K562 (cell line): ENCODE data around the gene DGCR6L. TPM values are rescaled to one million over a fixed set of nuclear protein-coding genes. Genes with fewer than 3 reads are reported as not detected.

Experiments
- ATAC-seq: fragments of 200-7000 bp; cut with Tn5 transposase; 3 replicates; pipeline ENCODE4 v1.9.1; 2020; ENCODE audit warnings: moderate library complexity
- BruUV-seq: library from RNA; stranded (reverse); fragments of 400-500 nt; replicated peaks from 2 replicates; lab custom pipeline; 2021; lab: Mats Ljungman, UMichigan
- CTCF ChIA-PET: fragments of 300-600 bp; formaldehyde crosslinking; extraction: SDS; loops from one replicate; lab custom pipeline; 2021; ENCODE audit warnings: low intra/inter-chr PET ratio; lab: Yijun Ruan, JAX
- POLR2A ChIA-PET: fragments of 300-600, 350-650 bp; sonication (Branson Sonifier 250); formaldehyde crosslinking; extraction: SDS; loops from one replicate; lab custom pipeline; 2021; ENCODE audit warnings: antibody characterized with exemption, inconsistent platforms; lab: Yijun Ruan, JAX
- DNase-seq, 4 experiments: peaks; one replicate each; pipeline versions ENCODE4 v3.0.0 to v3.0.0-alpha.2; 2011 to 2018; ENCODE audit warnings: low spot score in 3 of 4, mixed read lengths in 3 of 4; ENCODE audit errors: extremely low read depth in 1 of 4
- FAIRE-seq: peaks from 2 replicates; lab custom pipeline; 2011; peaks lifted over from hg19 to GRCh38; lab: Jason Lieb, UNC
- H2AFZ ChIP-seq: 2 replicates; pipeline ENCODE4 v1.6.0; 2011; ENCODE audit warnings: low read depth, low read length, control low read depth, inconsistent platforms
- H3K27ac ChIP-seq: fragments of 200-600 bp; 3 replicates; pipeline ENCODE4 v1.8.0; 2011; ENCODE audit warnings: low read depth, mild to moderate bottlenecking, control low read depth, inconsistent platforms, low read length, moderate library complexity, mixed read lengths; ENCODE audit errors: extremely low read depth
- H3K27me3 ChIP-seq, 2 experiments: fragments of 300-600 bp in 1 of 2; 2 replicates in 1 of 2; 3 replicates in 1 of 2; pipeline versions ENCODE4 v1.6.0 to v1.8.0; 2011; ENCODE audit warnings: inconsistent platforms in 2 of 2, low read length in 2 of 2, mild to moderate bottlenecking in 1 of 2, mixed read lengths in 1 of 2, moderate library complexity in 1 of 2; ENCODE audit not compliant: control insufficient read depth in 2 of 2, insufficient read depth in 2 of 2
- H3K36me3 ChIP-seq: fragments of 300-600 bp; 3 replicates; pipeline ENCODE4 v1.8.0; 2011; ENCODE audit warnings: mild to moderate bottlenecking, low read length, inconsistent platforms; ENCODE audit not compliant: control insufficient read depth, insufficient read depth
- H3K4me1 ChIP-seq, 2 experiments: fragments of 200-600 bp in 1 of 2; replicated peaks in 1 of 2; 2 replicates in 1 of 2; 3 replicates in 1 of 2; pipeline versions ENCODE4 v1.5.1 to v1.8.0; 2011; ENCODE audit warnings: inconsistent platforms in 2 of 2, low read length in 2 of 2, mild to moderate bottlenecking in 1 of 2, mixed read lengths in 1 of 2, moderate library complexity in 1 of 2; ENCODE audit not compliant: control insufficient read depth in 2 of 2, insufficient read depth in 2 of 2
- H3K4me2 ChIP-seq: 2 replicates; pipeline ENCODE4 v1.6.1; 2011; ENCODE audit warnings: low read length, control low read depth, inconsistent platforms, mixed read lengths; ENCODE audit not compliant: insufficient read depth
- H3K4me3 ChIP-seq: fragments of 200-600 bp; sonication (generic), shearing (Covaris generic); 2 replicates; pipeline ENCODE4 v1.5.1; 2016; ENCODE audit warnings: control low read depth, inconsistent platforms
- H3K79me2 ChIP-seq: fragments of 200-600 bp; 3 replicates; pipeline ENCODE4 v1.8.0; 2011; ENCODE audit warnings: low read length, inconsistent platforms; ENCODE audit not compliant: control insufficient read depth, insufficient read depth
- H3K9ac ChIP-seq, 2 experiments: 2 replicates each; pipeline versions ENCODE4 v1.6.0 to v1.6.1; 2011; ENCODE audit warnings: low read depth in 2 of 2, low read length in 2 of 2, control low read depth in 1 of 2, inconsistent platforms in 1 of 2, mild to moderate bottlenecking in 1 of 2, mixed read lengths in 1 of 2; ENCODE audit not compliant: insufficient read depth in 1 of 2
- H3K9me1 ChIP-seq: one replicate; pipeline ENCODE4 v1.6.0; 2011; ENCODE audit warnings: inconsistent platforms, mild to moderate bottlenecking, low read length, moderate library complexity; ENCODE audit not compliant: control insufficient read depth, insufficient read depth
- H3K9me3 ChIP-seq: replicated peaks from 2 replicates; pipeline ENCODE4 v1.5.1; 2011; ENCODE audit warnings: low read depth, low read length, inconsistent platforms; ENCODE audit not compliant: control insufficient read depth, insufficient read depth
- H4K20me1 ChIP-seq: replicated peaks from 2 replicates; pipeline ENCODE4 v1.6.1; 2011; ENCODE audit warnings: low read length, inconsistent platforms, mixed read lengths; ENCODE audit not compliant: control insufficient read depth, insufficient read depth
- E4F1 ChIP-seq: fragments of 250-450 bp; sonication (Bioruptor Pico); IDR thresholded peaks from 2 replicates; pipeline ENCODE4 v1.5.0; 2021; ENCODE audit warnings: mild to moderate bottlenecking, borderline replicate concordance
- ELK1 ChIP-seq: sonication (generic); formaldehyde crosslinking; IDR thresholded peaks from 2 replicates; pipeline ENCODE4 v1.8.1; 2022; ENCODE audit warnings: missing genetic modification reagents
- IRF2 ChIP-seq: sonication (generic); formaldehyde crosslinking; IDR thresholded peaks from 2 replicates; pipeline ENCODE4 v1.8.1; 2022; ENCODE audit warnings: mild to moderate bottlenecking, missing genetic modification reagents
- JUN ChIP-seq, 2 experiments: sonication (generic) in 1 of 2; formaldehyde crosslinking in 1 of 2; IDR thresholded peaks; 2 replicates each; pipeline versions ENCODE4 v1.6.1 to v1.8.0; 2012 to 2022; ENCODE audit warnings: borderline replicate concordance in 2 of 2, mild to moderate bottlenecking in 2 of 2, improper control_type of control experiment in 1 of 2, low read depth in 1 of 2, low read length in 1 of 2, missing genetic modification reagents in 1 of 2
- PHB ChIP-seq: fragments of 250-450 bp; sonication (Bioruptor Pico); IDR thresholded peaks from 2 replicates; pipeline ENCODE4 v1.5.0; 2021
- SNAPC5 ChIP-seq: fragments of 250-450 bp; sonication (Bioruptor Pico); IDR thresholded peaks from 2 replicates; pipeline ENCODE4 v1.8.0; 2021; ENCODE audit warnings: moderate library complexity, mild to moderate bottlenecking, inconsistent platforms
- ZNF124 ChIP-seq: sonication (generic); formaldehyde crosslinking; IDR thresholded peaks from 2 replicates; pipeline ENCODE4 v1.8.1; 2022; ENCODE audit warnings: missing genetic modification reagents
- WGBS: fragments of 100-300 bp; shearing (Covaris generic); methylation state at CpG from one replicate; pipeline ENCODE4 v1.1.6; 2016; ENCODE audit warnings: low coverage, mixed read lengths; ENCODE audit not compliant: insufficient coverage; ENCODE audit errors: missing lambda C conversion rate; 5-methylcytosine and 5-hydroxymethylcytosine counted together
- in situ Hi-C: fragments of 300-500 bp; cut with MboI; formaldehyde crosslinking; loops from 4 replicates; pipeline ENCODE4 v1.15.0; 2018; ENCODE audit warnings: inconsistent platforms, mixed read lengths
- intact Hi-C: fragments of 100-400 bp; cut with micrococcal nuclease; formaldehyde crosslinking; loops from 2 replicates; pipeline ENCODE4 v1.14.2; 2022
- polyA plus RNA-seq, 8 experiments: library from polyadenylated mRNA; depleted of rRNA in 4 of 8; stranded (reverse) in 5 of 8; unstranded in 3 of 8; fragments of >200 nt; fragmentation: Nextera tagmentation in 2 of 8; fragmentation: Illumina TruSeq in 1 of 8; extraction: Ambion mirVana in 2 of 8; extraction: Trizol in 1 of 8; gene quantifications; 2 replicates each; pipeline versions ENCODE4 v1.2.1 to v1.2.3, GENCODE V29; 2011 to 2014; ENCODE audit warnings: inconsistent platforms in 1 of 8, missing spikeins in 1 of 8
- total RNA-seq, 7 experiments: library from RNA; depleted of rRNA in 6 of 7; stranded (reverse); fragments of >200 nt in 6 of 7; fragmentation: Illumina TruSeq in 2 of 7; extraction: Trizol in 2 of 7; gene quantifications; 2 replicates each; pipeline versions ENCODE4 v1.2.1 to v1.2.3, GENCODE V29; 2011 to 2021; ENCODE audit warnings: low replicate concordance in 1 of 7
- TF ChIP-seq, protein P1 (sequence below): sonication (generic); formaldehyde crosslinking; IDR thresholded peaks from 2 replicates; pipeline ENCODE4 v1.9.0; 2022; ENCODE audit warnings: mild to moderate bottlenecking, missing genetic modification reagents
- TF ChIP-seq, protein P2 (sequence below): sonication (generic); formaldehyde crosslinking; IDR thresholded peaks from 2 replicates; pipeline ENCODE4 v1.4.0; 2020; ENCODE audit warnings: mild to moderate bottlenecking, missing genetic modification reagents
- TF ChIP-seq, protein P3 (sequence below): sonication (generic); formaldehyde crosslinking; IDR thresholded peaks from 2 replicates; pipeline ENCODE4 v1.8.1; 2022; ENCODE audit warnings: missing genetic modification reagents

The DGCR6L gene
- total and polyA plus RNA-seq, 9 of the 15 experiments (the other 6 are each of a cell fraction or from before 2014, with no cell fraction given), result 3.6 to 151 (median 51.0) TPM

- Histone ChIP-seq H3K9ac (peak overlapping the region in 1 of 2 experiments; percentile 66; a peak in 2 of 4 replicates), H3K27me3 (peaks cover 55 to 90% of the 10 kb centered on the region in 2 experiments), H2AFZ (no peak overlapping the region), H3K4me2 (no peak overlapping the region), H3K36me3 (no peaks in the 10 kb centered on the region), H3K4me3 (no peak overlapping the region), H3K4me1 (peaks cover 4 to 33% of the 10 kb centered on the region in 2 experiments; a peak in 4 of 5 replicates), H3K27ac (no peak overlapping the region), H3K9me3 (no peaks in the 10 kb centered on the region), H3K9me1 (peaks cover 4% of the 10 kb centered on the region), H4K20me1 (peaks cover 12% of the 10 kb centered on the region; the same call in 1 of the 2 replicates), H3K79me2 (no peaks in the 10 kb centered on the region)
- intact Hi-C loops (no loop called here), in situ Hi-C loops (loop anchor here (25.0 kb wide), 1 partner anchor 1892 kb away; no protein-coding TSS in a partner anchor)
- DNase-seq (peak in 1 of 4 experiments; percentile 8), FAIRE-seq (no peak), ATAC-seq (no peak)
- BruUV-seq, result no TSS peak
- ChIA-PET POLR2A (interaction anchor here (1.0 to 3.8 kb wide), 2 partner anchors 16 to 136 kb away, joined by 4 to 19 read pairs; partner anchors contain the start of gene DGCR6L), CTCF (no interaction called here)
- 9% methylated on average over 9 of the region's 9 CpGs for WGBS
- TF ChIP-seq ELK1, result 0 out of 2 replicates have a peak, but pooled peaks have one; percentile 75
- TF ChIP-seq, protein P1, sequence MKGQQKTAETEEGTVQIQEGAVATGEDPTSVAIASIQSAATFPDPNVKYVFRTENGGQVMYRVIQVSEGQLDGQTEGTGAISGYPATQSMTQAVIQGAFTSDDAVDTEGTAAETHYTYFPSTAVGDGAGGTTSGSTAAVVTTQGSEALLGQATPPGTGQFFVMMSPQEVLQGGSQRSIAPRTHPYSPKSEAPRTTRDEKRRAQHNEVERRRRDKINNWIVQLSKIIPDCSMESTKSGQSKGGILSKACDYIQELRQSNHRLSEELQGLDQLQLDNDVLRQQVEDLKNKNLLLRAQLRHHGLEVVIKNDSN (CRISPR knock-in tag), result peak; percentile 14; the same call in 1 of the 2 replicates
- no peak for TF ChIP-seq JUN (IDR thresholded peaks at IDR 0.05; ENCODE audit: borderline replicate concordance, low read depth, low read length)
- 0 out of 2 replicates have a peak, but pooled peaks have one; percentile 28 for TF ChIP-seq JUN (CRISPR knock-in tag; IDR thresholded peaks at IDR 0.05; ENCODE audit: borderline replicate concordance)
- TF ChIP-seq, protein P2, sequence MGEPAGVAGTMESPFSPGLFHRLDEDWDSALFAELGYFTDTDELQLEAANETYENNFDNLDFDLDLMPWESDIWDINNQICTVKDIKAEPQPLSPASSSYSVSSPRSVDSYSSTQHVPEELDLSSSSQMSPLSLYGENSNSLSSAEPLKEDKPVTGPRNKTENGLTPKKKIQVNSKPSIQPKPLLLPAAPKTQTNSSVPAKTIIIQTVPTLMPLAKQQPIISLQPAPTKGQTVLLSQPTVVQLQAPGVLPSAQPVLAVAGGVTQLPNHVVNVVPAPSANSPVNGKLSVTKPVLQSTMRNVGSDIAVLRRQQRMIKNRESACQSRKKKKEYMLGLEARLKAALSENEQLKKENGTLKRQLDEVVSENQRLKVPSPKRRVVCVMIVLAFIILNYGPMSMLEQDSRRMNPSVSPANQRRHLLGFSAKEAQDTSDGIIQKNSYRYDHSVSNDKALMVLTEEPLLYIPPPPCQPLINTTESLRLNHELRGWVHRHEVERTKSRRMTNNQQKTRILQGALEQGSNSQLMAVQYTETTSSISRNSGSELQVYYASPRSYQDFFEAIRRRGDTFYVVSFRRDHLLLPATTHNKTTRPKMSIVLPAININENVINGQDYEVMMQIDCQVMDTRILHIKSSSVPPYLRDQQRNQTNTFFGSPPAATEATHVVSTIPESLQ (CRISPR knock-in tag), result no peak
- TF ChIP-seq SNAPC5 (CRISPR knock-in tag), result no peak
- TF ChIP-seq, protein P3, sequence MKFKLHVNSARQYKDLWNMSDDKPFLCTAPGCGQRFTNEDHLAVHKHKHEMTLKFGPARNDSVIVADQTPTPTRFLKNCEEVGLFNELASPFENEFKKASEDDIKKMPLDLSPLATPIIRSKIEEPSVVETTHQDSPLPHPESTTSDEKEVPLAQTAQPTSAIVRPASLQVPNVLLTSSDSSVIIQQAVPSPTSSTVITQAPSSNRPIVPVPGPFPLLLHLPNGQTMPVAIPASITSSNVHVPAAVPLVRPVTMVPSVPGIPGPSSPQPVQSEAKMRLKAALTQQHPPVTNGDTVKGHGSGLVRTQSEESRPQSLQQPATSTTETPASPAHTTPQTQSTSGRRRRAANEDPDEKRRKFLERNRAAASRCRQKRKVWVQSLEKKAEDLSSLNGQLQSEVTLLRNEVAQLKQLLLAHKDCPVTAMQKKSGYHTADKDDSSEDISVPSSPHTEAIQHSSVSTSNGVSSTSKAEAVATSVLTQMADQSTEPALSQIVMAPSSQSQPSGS (CRISPR knock-in tag), result 0 out of 2 replicates have a peak, but pooled peaks have one; percentile 45
- TF ChIP-seq IRF2 (CRISPR knock-in tag), result peak; percentile 74; the same call in 1 of the 2 replicates
- TF ChIP-seq PHB (CRISPR knock-in tag), result 0 out of 2 replicates have a peak, but pooled peaks have one; percentile 16
- TF ChIP-seq E4F1 (CRISPR knock-in tag), result no peak
- 0 out of 2 replicates have a peak, but pooled peaks have one; percentile 50 for TF ChIP-seq ZNF124 (CRISPR knock-in tag)
Measured at GRCh38 chr22:20304646-20305045, 15.2 kb downstream of the DGCR6L start.
